MCF 10A (cell line): ENCODE measurements around the gene NPR3. TPM values are rescaled to one million over a fixed set of nuclear protein-coding genes. Genes with fewer than 3 reads are reported as not detected.

Source experiments
- BruUV-seq: library from RNA; stranded (reverse); fragments of 400-500 nt; replicated peaks from 2 replicates; lab custom pipeline; 2021; lab: Mats Ljungman, UMichigan
- CTCF ChIA-PET: fragments of 300-600 bp; sonication (Branson Sonifier 250); formaldehyde crosslinking; extraction: SDS; loops from one replicate; lab custom pipeline; 2021; ENCODE audit warnings: antibody characterized with exemption, inconsistent platforms; lab: Yijun Ruan, JAX
- POLR2A ChIA-PET: fragments of 300-600, 350-650 bp; sonication (Branson Sonifier 250); formaldehyde crosslinking; extraction: SDS; loops from one replicate; lab custom pipeline; 2020; ENCODE audit warnings: antibody characterized with exemption, inconsistent platforms; lab: Yijun Ruan, JAX
- DNase-seq: peaks from one replicate; pipeline ENCODE4 v3.0.0-alpha.2; 2018; ENCODE audit not compliant: unreplicated experiment
- H3K27ac Mint-ChIP-seq: one replicate; pipeline ENCODE4 v1.8.0; 2022; ENCODE audit warnings: mild to moderate bottlenecking, low read depth, mixed read lengths; ENCODE audit not compliant: unreplicated experiment
- H3K27me3 Mint-ChIP-seq: one replicate; pipeline ENCODE4 v1.8.0; 2022; ENCODE audit warnings: mixed read lengths; ENCODE audit not compliant: insufficient read depth, unreplicated experiment
- H3K36me3 Mint-ChIP-seq: one replicate; pipeline ENCODE4 v1.8.0; 2022; ENCODE audit warnings: mild to moderate bottlenecking, moderate library complexity, mixed read lengths; ENCODE audit not compliant: insufficient read depth, unreplicated experiment
- H3K4me1 Mint-ChIP-seq: one replicate; pipeline ENCODE4 v1.8.0; 2022; ENCODE audit warnings: mixed read lengths; ENCODE audit not compliant: insufficient read depth, unreplicated experiment
- H3K4me3 Mint-ChIP-seq: one replicate; pipeline ENCODE4 v1.8.0; 2022; ENCODE audit warnings: mild to moderate bottlenecking, moderate library complexity, mixed read lengths; ENCODE audit not compliant: unreplicated experiment
- H3K9me3 Mint-ChIP-seq: one replicate; pipeline ENCODE4 v1.8.0; 2022; ENCODE audit warnings: mixed read lengths; ENCODE audit not compliant: unreplicated experiment
- intact Hi-C: fragments of 100-400 bp; cut with micrococcal nuclease; formaldehyde crosslinking; loops from 2 replicates; pipeline ENCODE4 v1.14.1; 2022
- total RNA-seq: library from RNA; stranded (reverse); gene quantifications from 2 replicates; pipeline ENCODE4 v1.2.3, GENCODE V29; 2022
- TF ChIP-seq, protein P1 (sequence below): fragments of 200-600 bp; IDR thresholded peaks from one replicate; pipeline ENCODE4 v1.8.0; 2022; ENCODE audit warnings: antibody characterized with exemption, mild to moderate bottlenecking; ENCODE audit not compliant: unreplicated experiment

NPR3 gene
- total RNA-seq, 1 experiment from 2014 or later, result 0.84 TPM

DNA sequence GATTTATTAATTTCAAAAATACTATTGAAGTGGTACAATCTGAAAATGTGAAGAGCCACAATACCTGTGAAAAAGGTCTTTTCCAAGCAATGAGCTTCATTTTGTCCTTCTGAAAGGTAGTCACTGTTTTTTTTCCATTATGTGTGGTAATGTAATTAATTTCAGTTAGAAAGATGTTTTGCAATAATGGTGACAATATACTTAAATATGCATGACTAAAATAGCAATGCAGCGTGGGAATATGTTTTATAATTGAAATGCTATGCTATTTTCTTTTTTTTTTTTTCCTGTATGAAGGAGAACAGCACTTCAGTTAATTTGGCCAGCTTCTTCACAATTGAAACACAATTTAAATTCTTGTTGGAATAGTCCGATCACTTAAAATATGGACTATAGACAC lies 41.9 kb downstream of the NPR3 start:
- CTCF ChIA-PET, result interaction anchor here (0.6 to 1.7 kb wide), 8 partner anchors 21 to 349 kb away, joined by 3 to 6 read pairs (median 4); no protein-coding TSS in a partner anchor
- BruUV-seq, result no TSS peak
- Mint-ChIP-seq H3K4me3 (no peak overlapping the region), H3K36me3 (no peaks in the 10 kb centered on the region), H3K4me1 (no peaks in the 10 kb centered on the region), H3K27ac (no peak overlapping the region), H3K27me3 (no peaks in the 10 kb centered on the region), H3K9me3 (no peaks in the 10 kb centered on the region)
- TF ChIP-seq, protein P1, sequence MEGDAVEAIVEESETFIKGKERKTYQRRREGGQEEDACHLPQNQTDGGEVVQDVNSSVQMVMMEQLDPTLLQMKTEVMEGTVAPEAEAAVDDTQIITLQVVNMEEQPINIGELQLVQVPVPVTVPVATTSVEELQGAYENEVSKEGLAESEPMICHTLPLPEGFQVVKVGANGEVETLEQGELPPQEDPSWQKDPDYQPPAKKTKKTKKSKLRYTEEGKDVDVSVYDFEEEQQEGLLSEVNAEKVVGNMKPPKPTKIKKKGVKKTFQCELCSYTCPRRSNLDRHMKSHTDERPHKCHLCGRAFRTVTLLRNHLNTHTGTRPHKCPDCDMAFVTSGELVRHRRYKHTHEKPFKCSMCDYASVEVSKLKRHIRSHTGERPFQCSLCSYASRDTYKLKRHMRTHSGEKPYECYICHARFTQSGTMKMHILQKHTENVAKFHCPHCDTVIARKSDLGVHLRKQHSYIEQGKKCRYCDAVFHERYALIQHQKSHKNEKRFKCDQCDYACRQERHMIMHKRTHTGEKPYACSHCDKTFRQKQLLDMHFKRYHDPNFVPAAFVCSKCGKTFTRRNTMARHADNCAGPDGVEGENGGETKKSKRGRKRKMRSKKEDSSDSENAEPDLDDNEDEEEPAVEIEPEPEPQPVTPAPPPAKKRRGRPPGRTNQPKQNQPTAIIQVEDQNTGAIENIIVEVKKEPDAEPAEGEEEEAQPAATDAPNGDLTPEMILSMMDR, result no peak
- POLR2A ChIA-PET, result interaction anchor here (0.6 to 1.0 kb wide), 4 partner anchors 18 to 172 kb away, joined by 3 read pairs; no protein-coding TSS in a partner anchor
- intact Hi-C loops, result no loop called here
- DNase-seq, result peak; percentile 45

DNA sequence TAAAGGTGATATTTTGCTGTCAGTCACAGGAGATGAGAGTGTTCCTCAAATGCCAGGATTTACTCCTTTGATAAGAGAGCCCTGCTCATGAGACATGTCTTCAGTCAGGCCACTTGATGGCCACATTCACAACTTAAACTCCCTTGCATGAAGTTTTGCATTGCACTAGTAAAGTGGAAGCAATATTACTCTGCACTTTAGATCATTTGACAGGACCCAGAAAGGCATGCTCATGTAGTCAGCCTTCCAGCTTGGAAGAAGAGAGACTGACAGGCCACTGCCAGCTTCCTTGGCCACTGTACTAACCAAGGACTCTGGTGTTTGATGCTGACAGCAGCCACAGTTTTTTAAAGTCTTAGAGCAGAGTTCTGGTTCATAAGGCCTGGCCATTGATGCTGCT lies 42.6 kb downstream of the NPR3 start:
- POLR2A ChIA-PET, result interaction anchor here (1.0 kb wide), 1 partner anchor 17 kb away, joined by 3 read pairs; no protein-coding TSS in a partner anchor
- no peaks in the 10 kb centered on the region for H3K4me1 Mint-ChIP-seq

DNA sequence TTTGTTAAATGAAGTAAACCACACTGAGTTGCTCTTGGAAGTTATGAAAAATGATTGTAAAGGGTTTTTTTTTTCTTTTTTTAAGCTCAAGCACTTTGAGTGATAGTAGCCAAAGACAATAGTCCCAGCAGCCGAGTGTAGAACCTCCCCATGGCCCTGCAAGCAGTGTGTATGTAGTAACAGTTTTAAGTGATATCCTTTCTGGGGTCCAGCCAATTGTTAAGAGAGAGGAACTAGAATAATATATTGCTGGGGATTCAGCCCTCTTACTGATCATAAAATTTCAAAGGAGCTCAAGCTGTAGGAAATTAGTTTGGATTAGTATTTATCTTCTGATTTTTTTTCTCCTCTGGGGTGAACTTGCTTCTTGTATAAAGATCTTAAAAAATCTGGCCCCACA lies 43.2 kb downstream of the NPR3 start:
- no peaks in the 10 kb centered on the region for H3K27me3 Mint-ChIP-seq
- no peak overlapping the region for H3K27ac Mint-ChIP-seq
- H3K36me3 Mint-ChIP-seq, result no peaks in the 10 kb centered on the region
- no peaks in the 10 kb centered on the region for H3K9me3 Mint-ChIP-seq
- H3K4me3 Mint-ChIP-seq, result no peak overlapping the region
- intact Hi-C loops, result no loop called here
- TF ChIP-seq, protein P1, result no peak
- ChIA-PET CTCF (interaction anchor here (0.6 to 1.3 kb wide), 4 partner anchors 18 to 215 kb away, joined by 3 to 4 read pairs (median 3); no protein-coding TSS in a partner anchor), POLR2A (no interaction called here)
- BruUV-seq, result no TSS peak
- H3K4me1 Mint-ChIP-seq, result no peaks in the 10 kb centered on the region
- DNase-seq, result no peak

More for the DNA sequence above, 42.6 kb downstream of the NPR3 start:
- Mint-ChIP-seq H3K9me3 (no peaks in the 10 kb centered on the region), H3K4me3 (no peak overlapping the region), H3K27ac (no peak overlapping the region), H3K36me3 (no peaks in the 10 kb centered on the region), H3K27me3 (no peaks in the 10 kb centered on the region)
- TF ChIP-seq, protein P1, result no peak
- no TSS peak for BruUV-seq
- intact Hi-C loops, result no loop called here
- peak; percentile 41 for DNase-seq
- CTCF ChIA-PET, result interaction anchor here (0.6 to 1.7 kb wide), 6 partner anchors 18 to 164 kb away, joined by 3 to 4 read pairs (median 3); no protein-coding TSS in a partner anchor

DNA sequence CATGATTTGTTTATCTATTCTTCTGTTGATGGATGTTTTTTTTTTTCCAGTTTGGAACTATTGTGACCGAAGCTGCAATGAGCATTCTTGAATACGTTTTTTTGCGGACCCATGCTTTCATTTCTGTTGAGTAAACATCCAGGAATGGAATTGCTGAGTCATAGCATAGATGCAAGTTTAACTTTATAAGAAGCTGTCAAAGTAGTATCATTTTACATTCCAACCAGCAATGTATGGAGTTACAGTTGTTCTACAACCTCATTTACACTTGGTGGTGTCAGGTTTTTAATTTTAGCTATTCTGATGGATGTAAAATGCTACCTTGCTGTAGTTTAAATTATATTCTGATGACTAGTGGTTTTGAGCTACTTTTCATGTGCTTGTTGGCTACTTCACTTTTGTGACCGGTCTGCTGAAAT lies 49.0 kb downstream of the NPR3 start:
- ChIA-PET CTCF (no interaction called here), POLR2A (interaction anchor here (0.6 kb wide), 3 partner anchors 15 to 264 kb away, joined by 3 read pairs; no protein-coding TSS in a partner anchor)
- Mint-ChIP-seq H3K4me3 (peak overlapping the region; percentile 58), H3K27ac (peak overlapping the region; percentile 50), H3K4me1 (peaks cover 12% of the 10 kb centered on the region), H3K36me3 (peaks cover 5% of the 10 kb centered on the region), H3K9me3 (no peaks in the 10 kb centered on the region), H3K27me3 (no peaks in the 10 kb centered on the region)
- no TSS peak for BruUV-seq
- intact Hi-C loops, result no loop called here
- TF ChIP-seq, protein P1, result no peak
- DNase-seq, result peak; percentile 79
